Prostate gland (tissue), 2 donors: ENCODE results near the gene KCP.

Experiments
- POLR2A ChIP-seq: fragments of 450-650 bp; IDR thresholded peaks from one replicate; pipeline ENCODE4 v1.6.1; 2016; ENCODE audit warnings: antibody characterized with exemption, mild to moderate bottlenecking
- POLR2AphosphoS5 ChIP-seq: sonication (generic); formaldehyde crosslinking; IDR thresholded peaks from one replicate; pipeline ENCODE4 v1.6.1; 2017; ENCODE audit warnings: antibody characterized with exemption
- TF ChIP-seq, protein P1 (sequence below), 4 experiments: fragments of 200-600 bp in 2 of 4; fragments of 450-650 bp in 2 of 4; sonication (generic) in 2 of 4; IDR thresholded peaks; 1 replicate in 3 of 4; 2 replicates in 1 of 4; pipeline ENCODE4 v1.5.1; 2016 to 2019; ENCODE audit warnings: antibody characterized with exemption in 4 of 4, mild to moderate bottlenecking in 2 of 4, moderate library complexity in 2 of 4

DNA sequence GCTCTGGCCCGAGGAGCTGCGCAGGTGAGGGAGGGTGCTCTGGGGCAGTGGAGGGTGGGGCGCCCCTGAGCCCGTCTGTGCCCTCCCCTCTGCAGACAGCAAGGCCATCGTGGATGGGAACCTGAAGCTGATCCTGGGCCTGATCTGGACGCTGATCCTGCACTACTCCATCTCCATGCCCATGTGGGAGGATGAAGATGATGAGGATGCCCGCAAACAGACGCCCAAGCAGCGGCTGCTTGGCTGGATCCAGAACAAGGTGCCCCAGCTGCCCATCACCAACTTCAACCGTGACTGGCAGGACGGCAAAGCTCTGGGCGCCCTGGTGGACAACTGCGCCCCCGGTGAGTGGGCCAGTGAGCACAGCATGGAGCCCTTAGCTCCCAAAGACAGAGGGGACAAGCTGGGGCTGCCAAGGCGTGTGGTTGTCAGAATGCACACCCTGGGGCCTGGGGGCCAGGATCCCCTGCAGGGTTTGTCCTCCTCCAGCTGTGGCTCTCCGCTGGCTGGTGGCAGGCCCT, 75.2 kb downstream of the KCP start:
- TF ChIP-seq POLR2AphosphoS5 (no peak), POLR2A (no peak)
- TF ChIP-seq, protein P1, sequence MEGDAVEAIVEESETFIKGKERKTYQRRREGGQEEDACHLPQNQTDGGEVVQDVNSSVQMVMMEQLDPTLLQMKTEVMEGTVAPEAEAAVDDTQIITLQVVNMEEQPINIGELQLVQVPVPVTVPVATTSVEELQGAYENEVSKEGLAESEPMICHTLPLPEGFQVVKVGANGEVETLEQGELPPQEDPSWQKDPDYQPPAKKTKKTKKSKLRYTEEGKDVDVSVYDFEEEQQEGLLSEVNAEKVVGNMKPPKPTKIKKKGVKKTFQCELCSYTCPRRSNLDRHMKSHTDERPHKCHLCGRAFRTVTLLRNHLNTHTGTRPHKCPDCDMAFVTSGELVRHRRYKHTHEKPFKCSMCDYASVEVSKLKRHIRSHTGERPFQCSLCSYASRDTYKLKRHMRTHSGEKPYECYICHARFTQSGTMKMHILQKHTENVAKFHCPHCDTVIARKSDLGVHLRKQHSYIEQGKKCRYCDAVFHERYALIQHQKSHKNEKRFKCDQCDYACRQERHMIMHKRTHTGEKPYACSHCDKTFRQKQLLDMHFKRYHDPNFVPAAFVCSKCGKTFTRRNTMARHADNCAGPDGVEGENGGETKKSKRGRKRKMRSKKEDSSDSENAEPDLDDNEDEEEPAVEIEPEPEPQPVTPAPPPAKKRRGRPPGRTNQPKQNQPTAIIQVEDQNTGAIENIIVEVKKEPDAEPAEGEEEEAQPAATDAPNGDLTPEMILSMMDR (IDR thresholded peaks at IDR 0.05), result no peak
